Gastroesophageal sphincter (tissue), 3 donors: Measurements from ENCODE around the gene SLBP.

Source experiments
- EP300 ChIP-seq: sonication (generic); formaldehyde crosslinking; IDR thresholded peaks from one replicate; pipeline ENCODE4 v1.6.1; 2017; ENCODE audit warnings: antibody characterized with exemption, mild to moderate bottlenecking
- POLR2A ChIP-seq, 2 donors: fragments of 450-650 bp; IDR thresholded peaks; one replicate each; pipeline ENCODE4 v1.6.1; 2017; ENCODE audit warnings: antibody characterized with exemption in 2 of 2, mild to moderate bottlenecking in 2 of 2, moderate library complexity in 1 of 2
- POLR2AphosphoS5 ChIP-seq: sonication (generic); formaldehyde crosslinking; IDR thresholded peaks from one replicate; pipeline ENCODE4 v1.6.1; 2017; ENCODE audit warnings: antibody characterized with exemption
- TF ChIP-seq, protein P1 (sequence below), 4 experiments: fragments of 200-600 bp in 2 of 4; fragments of 450-650 bp in 2 of 4; sonication (generic) in 1 of 4; IDR thresholded peaks; one replicate each; pipeline ENCODE4 v1.5.1; 2017 to 2019; ENCODE audit warnings: antibody characterized with exemption in 4 of 4, mild to moderate bottlenecking in 2 of 4, moderate library complexity in 2 of 4

DNA sequence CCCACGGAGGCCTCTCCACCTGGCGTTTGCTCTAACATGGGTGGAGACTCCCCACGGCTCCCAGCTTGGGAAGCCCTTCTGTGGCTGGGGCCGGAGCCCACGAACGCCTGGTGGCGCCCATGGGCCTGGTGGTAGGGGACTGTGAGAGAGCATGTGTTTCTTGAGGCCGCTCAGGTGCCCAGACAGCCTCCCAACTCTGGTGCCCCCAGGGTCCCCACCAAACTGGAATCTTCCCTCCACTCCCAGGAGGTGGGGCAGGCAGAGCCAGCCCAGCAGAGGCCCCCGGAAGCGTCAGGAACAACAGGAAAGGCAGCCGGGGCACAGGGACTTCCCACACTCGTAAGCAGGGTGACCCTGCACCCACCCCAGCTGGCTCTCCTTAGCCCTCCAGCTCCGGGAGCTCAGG lies 47.7 kb upstream of the SLBP start:
- TF ChIP-seq, protein P1, sequence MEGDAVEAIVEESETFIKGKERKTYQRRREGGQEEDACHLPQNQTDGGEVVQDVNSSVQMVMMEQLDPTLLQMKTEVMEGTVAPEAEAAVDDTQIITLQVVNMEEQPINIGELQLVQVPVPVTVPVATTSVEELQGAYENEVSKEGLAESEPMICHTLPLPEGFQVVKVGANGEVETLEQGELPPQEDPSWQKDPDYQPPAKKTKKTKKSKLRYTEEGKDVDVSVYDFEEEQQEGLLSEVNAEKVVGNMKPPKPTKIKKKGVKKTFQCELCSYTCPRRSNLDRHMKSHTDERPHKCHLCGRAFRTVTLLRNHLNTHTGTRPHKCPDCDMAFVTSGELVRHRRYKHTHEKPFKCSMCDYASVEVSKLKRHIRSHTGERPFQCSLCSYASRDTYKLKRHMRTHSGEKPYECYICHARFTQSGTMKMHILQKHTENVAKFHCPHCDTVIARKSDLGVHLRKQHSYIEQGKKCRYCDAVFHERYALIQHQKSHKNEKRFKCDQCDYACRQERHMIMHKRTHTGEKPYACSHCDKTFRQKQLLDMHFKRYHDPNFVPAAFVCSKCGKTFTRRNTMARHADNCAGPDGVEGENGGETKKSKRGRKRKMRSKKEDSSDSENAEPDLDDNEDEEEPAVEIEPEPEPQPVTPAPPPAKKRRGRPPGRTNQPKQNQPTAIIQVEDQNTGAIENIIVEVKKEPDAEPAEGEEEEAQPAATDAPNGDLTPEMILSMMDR (IDR thresholded peaks at IDR 0.05), result no peak
- TF ChIP-seq POLR2AphosphoS5, result no peak
- no peak for TF ChIP-seq POLR2A (IDR thresholded peaks at IDR 0.05)
- TF ChIP-seq EP300, result no peak
